ENCODE measurements around the gene TGM3.

The TGM3 gene, protein sequence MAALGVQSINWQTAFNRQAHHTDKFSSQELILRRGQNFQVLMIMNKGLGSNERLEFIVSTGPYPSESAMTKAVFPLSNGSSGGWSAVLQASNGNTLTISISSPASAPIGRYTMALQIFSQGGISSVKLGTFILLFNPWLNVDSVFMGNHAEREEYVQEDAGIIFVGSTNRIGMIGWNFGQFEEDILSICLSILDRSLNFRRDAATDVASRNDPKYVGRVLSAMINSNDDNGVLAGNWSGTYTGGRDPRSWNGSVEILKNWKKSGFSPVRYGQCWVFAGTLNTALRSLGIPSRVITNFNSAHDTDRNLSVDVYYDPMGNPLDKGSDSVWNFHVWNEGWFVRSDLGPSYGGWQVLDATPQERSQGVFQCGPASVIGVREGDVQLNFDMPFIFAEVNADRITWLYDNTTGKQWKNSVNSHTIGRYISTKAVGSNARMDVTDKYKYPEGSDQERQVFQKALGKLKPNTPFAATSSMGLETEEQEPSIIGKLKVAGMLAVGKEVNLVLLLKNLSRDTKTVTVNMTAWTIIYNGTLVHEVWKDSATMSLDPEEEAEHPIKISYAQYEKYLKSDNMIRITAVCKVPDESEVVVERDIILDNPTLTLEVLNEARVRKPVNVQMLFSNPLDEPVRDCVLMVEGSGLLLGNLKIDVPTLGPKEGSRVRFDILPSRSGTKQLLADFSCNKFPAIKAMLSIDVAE
- long read RNA-seq, partial matches to known transcripts = 2 of 2 reads
- long read RNA-seq, other reads (novel, unspliced or antisense) = 0 of 2 reads

DNA sequence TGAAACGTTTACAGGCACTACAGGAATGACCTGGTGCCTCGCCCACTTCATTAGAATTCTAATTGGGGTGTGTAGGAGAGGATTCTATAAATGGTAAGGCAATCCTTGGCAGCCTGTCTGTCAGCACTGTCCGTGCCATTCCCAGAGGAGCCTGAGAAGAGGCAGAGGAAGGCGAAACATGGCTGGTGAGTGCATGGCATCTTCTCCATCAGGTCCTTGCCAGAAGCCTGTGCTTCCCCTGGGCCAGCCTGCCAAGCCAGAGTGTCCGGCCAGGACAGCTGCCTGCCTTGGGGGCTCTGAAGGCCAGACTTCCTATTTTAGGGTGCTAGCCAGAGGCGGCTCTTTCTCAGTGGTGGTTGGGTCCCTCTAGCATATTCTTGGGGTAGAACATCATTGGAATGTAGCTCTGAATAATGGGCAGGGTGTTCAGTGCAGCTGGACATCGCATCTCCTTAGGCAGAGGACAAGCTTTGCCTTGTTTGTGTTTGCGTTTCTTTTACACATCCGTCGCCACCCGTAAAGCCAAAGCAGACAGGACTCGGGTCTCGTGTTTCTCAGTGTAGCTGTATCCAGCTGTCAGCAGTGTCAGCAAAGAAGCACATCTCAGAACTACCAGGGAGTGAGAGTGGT lies at the start of gene TGM3:
TGM3 (plus strand) TSS at position 116 of the 630 bp plus-strand sequence; CDS start at position 179, 63 bp downstream.
- Histone ChIP-seq H3K27ac (replicated peaks) (no peak within 1 kb of the TSS), H3K4me3 (replicated peaks; ENCODE audit: insufficient read depth, low read length) (no peak within 1 kb of the TSS), H3K27me3 (ENCODE audit: insufficient read depth, poor library complexity, severe bottlenecking) (no peaks in the 10 kb centered on the region)
- TF ChIP-seq SPI1 (IDR thresholded peaks at IDR 0.05; ENCODE audit: borderline replicate concordance, low read depth) = no peak
- TF ChIP-seq, protein P1, sequence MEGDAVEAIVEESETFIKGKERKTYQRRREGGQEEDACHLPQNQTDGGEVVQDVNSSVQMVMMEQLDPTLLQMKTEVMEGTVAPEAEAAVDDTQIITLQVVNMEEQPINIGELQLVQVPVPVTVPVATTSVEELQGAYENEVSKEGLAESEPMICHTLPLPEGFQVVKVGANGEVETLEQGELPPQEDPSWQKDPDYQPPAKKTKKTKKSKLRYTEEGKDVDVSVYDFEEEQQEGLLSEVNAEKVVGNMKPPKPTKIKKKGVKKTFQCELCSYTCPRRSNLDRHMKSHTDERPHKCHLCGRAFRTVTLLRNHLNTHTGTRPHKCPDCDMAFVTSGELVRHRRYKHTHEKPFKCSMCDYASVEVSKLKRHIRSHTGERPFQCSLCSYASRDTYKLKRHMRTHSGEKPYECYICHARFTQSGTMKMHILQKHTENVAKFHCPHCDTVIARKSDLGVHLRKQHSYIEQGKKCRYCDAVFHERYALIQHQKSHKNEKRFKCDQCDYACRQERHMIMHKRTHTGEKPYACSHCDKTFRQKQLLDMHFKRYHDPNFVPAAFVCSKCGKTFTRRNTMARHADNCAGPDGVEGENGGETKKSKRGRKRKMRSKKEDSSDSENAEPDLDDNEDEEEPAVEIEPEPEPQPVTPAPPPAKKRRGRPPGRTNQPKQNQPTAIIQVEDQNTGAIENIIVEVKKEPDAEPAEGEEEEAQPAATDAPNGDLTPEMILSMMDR (IDR thresholded peaks at IDR 0.05; ENCODE audit: insufficient read depth, low read length) = no peak
- no peak for TF ChIP-seq GABPA (IDR thresholded peaks at IDR 0.05; ENCODE audit: low read depth)
- DNase-seq (ENCODE audit: low read depth in 1 of 2, low spot score in 1 of 2) = no peak

DNA sequence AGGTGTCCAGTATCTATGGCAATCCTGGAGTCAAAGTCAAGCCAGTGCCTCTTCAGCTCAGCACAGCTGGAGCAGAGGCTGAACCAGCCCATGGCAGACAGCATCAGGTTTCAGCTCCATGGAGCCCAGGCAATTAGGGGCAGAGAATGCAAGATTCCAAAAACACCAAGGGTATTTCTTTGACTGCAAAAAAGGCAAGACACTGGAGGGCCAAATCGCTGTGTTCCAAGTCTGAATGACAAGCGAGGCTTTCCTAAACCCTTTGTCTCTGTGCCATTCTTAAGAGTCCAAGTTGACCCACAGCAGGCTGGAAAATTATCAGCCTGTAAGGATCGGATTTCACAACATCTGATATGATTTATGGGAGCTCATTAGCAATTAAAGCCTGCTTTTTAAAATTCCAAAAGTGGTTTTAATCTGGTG lies 49.7 kb upstream of the TGM3 start:
- no peak for DNase-seq (ENCODE audit: low read depth in 1 of 2, low spot score in 1 of 2)

DNA sequence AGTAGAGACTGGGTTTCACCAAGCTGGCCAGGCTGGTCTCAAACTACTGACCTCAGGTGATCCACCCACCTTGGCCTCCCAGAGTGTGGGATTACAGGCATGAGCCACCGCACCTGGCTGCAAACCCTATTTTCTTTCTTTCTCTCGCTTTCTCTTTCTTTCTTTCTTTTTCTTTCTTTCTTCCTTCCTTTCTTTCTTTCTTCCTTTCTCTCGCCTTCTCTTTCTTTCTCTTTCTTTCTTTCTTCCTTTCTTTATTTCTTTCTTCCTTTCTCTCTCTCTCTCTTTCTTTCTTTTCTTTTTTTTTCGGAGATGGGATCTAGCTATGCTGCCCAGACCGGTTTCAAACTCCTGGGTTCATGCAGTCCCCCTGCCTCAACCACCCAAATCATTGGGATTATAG lies 47.0 kb upstream of the TGM3 start:
- TF ChIP-seq GABPA (IDR thresholded peaks at IDR 0.05; ENCODE audit: low read depth) (no peak), POLR2AphosphoS5 (IDR thresholded peaks at IDR 0.05; ENCODE audit: low read depth) (no peak), SPI1 (IDR thresholded peaks at IDR 0.05; ENCODE audit: borderline replicate concordance, low read depth) (no peak)
- TF ChIP-seq, protein P2, sequence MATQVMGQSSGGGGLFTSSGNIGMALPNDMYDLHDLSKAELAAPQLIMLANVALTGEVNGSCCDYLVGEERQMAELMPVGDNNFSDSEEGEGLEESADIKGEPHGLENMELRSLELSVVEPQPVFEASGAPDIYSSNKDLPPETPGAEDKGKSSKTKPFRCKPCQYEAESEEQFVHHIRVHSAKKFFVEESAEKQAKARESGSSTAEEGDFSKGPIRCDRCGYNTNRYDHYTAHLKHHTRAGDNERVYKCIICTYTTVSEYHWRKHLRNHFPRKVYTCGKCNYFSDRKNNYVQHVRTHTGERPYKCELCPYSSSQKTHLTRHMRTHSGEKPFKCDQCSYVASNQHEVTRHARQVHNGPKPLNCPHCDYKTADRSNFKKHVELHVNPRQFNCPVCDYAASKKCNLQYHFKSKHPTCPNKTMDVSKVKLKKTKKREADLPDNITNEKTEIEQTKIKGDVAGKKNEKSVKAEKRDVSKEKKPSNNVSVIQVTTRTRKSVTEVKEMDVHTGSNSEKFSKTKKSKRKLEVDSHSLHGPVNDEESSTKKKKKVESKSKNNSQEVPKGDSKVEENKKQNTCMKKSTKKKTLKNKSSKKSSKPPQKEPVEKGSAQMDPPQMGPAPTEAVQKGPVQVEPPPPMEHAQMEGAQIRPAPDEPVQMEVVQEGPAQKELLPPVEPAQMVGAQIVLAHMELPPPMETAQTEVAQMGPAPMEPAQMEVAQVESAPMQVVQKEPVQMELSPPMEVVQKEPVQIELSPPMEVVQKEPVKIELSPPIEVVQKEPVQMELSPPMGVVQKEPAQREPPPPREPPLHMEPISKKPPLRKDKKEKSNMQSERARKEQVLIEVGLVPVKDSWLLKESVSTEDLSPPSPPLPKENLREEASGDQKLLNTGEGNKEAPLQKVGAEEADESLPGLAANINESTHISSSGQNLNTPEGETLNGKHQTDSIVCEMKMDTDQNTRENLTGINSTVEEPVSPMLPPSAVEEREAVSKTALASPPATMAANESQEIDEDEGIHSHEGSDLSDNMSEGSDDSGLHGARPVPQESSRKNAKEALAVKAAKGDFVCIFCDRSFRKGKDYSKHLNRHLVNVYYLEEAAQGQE (IDR thresholded peaks at IDR 0.05; ENCODE audit: insufficient replicate concordance, low read depth) = no peak
- TF ChIP-seq, protein P1 (IDR thresholded peaks at IDR 0.05; ENCODE audit: insufficient read depth, low read length) = no peak
- Histone ChIP-seq H3K27ac (replicated peaks) (no peak overlapping the region), H3K27me3 (ENCODE audit: insufficient read depth, poor library complexity, severe bottlenecking) (no peaks in the 10 kb centered on the region), H3K4me3 (replicated peaks; ENCODE audit: insufficient read depth, low read length) (no peak overlapping the region)
- no peak for DNase-seq (ENCODE audit: low read depth in 1 of 2, low spot score in 1 of 2)

More for the DNA sequence above, 49.7 kb upstream of the TGM3 start:
- no peak overlapping the region for H3K27ac ChIP-seq (replicated peaks)
- TF ChIP-seq, protein P1 (IDR thresholded peaks at IDR 0.05; ENCODE audit: insufficient read depth, low read length) = no peak
- TF ChIP-seq GABPA (IDR thresholded peaks at IDR 0.05; ENCODE audit: low read depth) = no peak
- TF ChIP-seq, protein P2 (IDR thresholded peaks at IDR 0.05; ENCODE audit: insufficient replicate concordance, low read depth) = no peak
- TF ChIP-seq SPI1 (IDR thresholded peaks at IDR 0.05; ENCODE audit: borderline replicate concordance, low read depth) = no peak
- TF ChIP-seq POLR2AphosphoS5 (IDR thresholded peaks at IDR 0.05; ENCODE audit: low read depth) = no peak
- no peaks in the 10 kb centered on the region for H3K27me3 ChIP-seq (ENCODE audit: insufficient read depth, poor library complexity, severe bottlenecking)
- no peak overlapping the region for H3K4me3 ChIP-seq (replicated peaks; ENCODE audit: insufficient read depth, low read length)
